MG63 (cell line): Measurements from ENCODE around the gene MYO15B. TPM values are rescaled to one million over a fixed set of nuclear protein-coding genes. Genes with fewer than 3 reads are reported as not detected.

ENCODE experiments used
- DNase-seq: peaks from one replicate; pipeline ENCODE4 v3.0.0-alpha.2; 2020
- H3K27me3 ChIP-seq: fragments of 250-450 bp; sonication (Bioruptor Pico); 2 replicates; pipeline ENCODE4 v1.5.1; 2020; ENCODE audit warnings: mild to moderate bottlenecking, moderate library complexity
- H3K36me3 ChIP-seq: fragments of 250-450 bp; sonication (Bioruptor Pico); 2 replicates; pipeline ENCODE4 v1.5.1; 2020; ENCODE audit warnings: mild to moderate bottlenecking, moderate library complexity
- H3K4me3 ChIP-seq: fragments of 250-450 bp; sonication (Bioruptor Pico); 2 replicates; pipeline ENCODE4 v1.5.1; 2020; ENCODE audit warnings: mild to moderate bottlenecking, moderate library complexity
- H3K9me3 ChIP-seq: fragments of 250-450 bp; sonication (Bioruptor Pico); 2 replicates; pipeline ENCODE4 v1.5.1; 2020; ENCODE audit warnings: mild to moderate bottlenecking, moderate library complexity
- total RNA-seq: library from RNA; depleted of rRNA; stranded (reverse); fragments of >200 nt; shearing (Covaris generic); gene quantifications from 2 replicates; pipeline ENCODE4 v1.2.3, GENCODE V29; 2014; ENCODE audit warnings: low replicate concordance

The MYO15B gene
- total RNA-seq, 1 experiment from 2014 or later, result 4.7 TPM

DNA sequence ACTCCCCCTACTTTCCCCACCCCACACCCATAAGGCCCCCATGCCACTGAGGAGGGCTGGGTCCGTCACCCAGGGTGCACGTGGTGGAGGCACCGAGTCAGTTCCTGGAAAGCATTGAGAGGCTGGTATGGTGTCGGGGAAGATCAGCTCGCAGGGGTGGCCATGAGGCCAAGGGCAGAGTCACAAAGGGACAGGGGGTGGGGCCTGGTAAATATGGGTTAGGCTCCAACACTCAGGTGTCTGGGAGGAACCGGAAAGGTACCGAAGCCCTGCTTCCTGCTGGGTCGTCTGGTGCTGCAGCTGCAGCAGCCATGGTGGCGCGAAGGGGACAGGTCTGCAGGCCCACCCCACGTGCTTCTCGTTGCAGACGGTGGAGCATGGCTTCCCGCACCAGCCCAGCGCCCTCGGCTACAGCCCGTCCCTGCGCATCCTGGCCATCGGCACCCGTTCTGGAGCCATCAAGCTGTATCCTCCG, 31.9 kb upstream of the MYO15B start:
- Histone ChIP-seq H3K9me3 (no peaks in the 10 kb centered on the region), H3K4me3 (no peak overlapping the region), H3K27me3 (no peaks in the 10 kb centered on the region), H3K36me3 (no peaks in the 10 kb centered on the region)
- DNase-seq, result no peak

DNA sequence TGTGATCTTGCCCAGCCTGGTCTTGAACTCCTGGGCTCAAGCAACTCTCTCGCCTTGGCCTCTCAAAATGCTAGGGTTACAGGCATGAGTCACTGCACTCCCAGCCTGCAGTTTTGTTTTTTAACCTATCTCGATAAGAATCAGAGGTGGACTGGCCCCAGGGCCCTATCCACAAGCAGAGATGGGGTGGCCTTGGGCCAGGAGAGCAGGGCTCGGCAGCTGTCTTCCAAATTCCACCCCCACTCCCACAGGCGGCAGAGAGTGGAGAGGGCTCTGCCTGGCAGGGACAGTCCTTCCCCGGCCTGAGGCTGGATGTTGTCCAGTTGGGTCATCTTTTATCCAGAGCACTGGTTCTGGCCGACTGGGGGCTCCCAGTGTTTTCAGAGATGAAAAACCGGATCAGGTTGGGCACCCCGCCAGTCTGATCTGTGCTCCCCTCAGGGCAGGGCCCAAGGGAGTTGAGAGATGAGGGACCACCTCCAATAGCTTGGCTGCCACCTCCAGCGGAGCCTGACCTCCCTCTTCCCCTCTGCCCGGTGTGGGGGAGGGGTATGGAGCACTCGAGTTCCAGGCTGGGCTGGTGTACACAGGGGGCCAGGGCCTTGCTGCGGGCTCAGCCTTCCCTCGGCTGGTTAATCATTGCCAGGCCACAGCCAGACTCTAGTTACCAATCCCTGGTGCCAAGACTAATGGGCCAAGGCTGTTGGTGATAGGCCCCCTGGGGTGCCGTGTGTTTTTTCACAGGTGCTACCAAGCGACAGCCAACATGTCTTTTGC, 30.3 kb upstream of the MYO15B start:
- Histone ChIP-seq H3K4me3 (no peak overlapping the region), H3K36me3 (no peaks in the 10 kb centered on the region), H3K9me3 (no peaks in the 10 kb centered on the region), H3K27me3 (no peaks in the 10 kb centered on the region)
- peak; percentile 91 for DNase-seq

DNA sequence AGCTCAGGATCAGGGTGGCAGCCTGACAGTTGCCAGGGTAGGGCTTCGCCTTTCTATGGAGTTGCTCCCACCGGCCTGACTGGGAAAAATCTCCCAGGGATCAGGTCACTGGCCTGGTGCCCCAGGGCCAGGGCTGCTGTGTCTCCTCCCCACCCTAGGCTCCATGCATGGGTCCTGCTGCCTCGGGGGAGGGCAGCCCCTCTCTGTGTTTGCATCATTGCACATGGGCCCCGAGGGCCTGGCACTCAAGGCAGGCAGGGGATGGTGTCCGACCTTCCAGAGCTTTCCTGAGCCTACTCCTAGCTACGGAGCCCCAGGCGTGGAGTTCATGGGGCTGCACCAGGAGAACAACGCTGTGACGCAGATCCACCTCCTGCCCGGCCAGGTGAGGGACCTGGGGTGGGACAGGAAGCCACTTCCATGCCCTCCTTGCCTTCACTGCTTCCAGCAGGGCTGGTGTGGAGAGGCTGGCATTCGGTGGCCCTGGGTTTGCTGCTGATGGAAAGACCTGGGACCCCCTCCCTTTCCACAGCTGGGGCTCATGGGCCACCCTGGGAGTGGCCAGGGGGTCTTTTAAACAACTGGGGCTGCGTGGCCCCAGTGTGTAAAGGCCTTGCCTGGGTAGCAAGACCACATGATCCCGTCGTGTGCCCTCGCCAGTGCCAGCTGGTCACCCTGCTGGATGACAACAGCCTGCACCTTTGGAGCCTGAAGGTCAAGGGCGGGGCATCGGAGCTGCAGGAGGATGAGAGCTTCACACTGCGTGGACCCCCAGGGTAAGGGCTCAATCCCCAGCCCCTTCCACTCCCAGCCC, 29.5 kb upstream of the MYO15B start:
- Histone ChIP-seq H3K4me3 (no peak overlapping the region), H3K36me3 (no peaks in the 10 kb centered on the region), H3K27me3 (no peaks in the 10 kb centered on the region), H3K9me3 (no peaks in the 10 kb centered on the region)
- no peak for DNase-seq

DNA sequence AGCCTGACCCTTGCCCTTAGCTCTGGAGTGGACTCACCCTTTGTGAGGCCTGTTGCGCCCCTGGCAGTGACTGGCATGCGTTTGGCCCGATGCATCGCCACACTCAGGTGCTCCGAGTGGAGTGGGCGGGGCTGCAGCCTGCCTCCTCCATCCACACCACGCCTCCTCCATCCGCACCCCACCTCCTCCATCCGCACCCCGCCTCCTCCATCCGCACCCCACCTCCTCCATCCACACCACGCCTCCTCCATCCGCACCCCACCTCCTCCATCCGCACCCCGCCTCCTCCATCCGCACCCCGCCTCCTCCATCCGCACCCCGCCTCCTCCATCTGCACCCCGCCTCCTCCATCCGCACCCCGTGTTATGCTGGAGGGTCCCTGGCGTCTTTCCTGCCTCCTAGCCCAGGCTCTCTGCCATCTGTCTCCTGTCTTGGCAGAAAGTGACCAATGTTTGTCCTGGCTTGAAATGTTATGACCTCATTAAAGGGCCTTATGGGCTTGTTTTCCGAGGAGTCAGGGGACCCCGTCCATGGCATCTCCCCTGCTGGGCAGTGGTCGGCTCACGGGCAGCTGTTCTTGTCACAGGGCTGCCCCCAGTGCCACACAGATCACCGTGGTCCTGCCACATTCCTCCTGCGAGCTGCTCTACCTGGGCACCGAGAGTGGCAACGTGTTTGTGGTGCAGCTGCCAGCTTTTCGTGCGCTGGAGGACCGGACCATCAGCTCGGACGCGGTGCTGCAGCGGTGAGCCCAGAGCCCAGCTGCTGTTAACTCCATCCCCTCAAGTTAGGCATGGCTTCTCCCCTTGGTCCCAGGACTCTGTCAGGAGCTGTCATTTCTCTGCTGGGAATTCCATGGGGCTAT, 28.7 kb upstream of the MYO15B start:
- H3K4me3 ChIP-seq, result no peak overlapping the region
- H3K27me3 ChIP-seq, result no peaks in the 10 kb centered on the region
- H3K36me3 ChIP-seq, result no peaks in the 10 kb centered on the region
- no peak for DNase-seq
- H3K9me3 ChIP-seq, result no peaks in the 10 kb centered on the region

DNA sequence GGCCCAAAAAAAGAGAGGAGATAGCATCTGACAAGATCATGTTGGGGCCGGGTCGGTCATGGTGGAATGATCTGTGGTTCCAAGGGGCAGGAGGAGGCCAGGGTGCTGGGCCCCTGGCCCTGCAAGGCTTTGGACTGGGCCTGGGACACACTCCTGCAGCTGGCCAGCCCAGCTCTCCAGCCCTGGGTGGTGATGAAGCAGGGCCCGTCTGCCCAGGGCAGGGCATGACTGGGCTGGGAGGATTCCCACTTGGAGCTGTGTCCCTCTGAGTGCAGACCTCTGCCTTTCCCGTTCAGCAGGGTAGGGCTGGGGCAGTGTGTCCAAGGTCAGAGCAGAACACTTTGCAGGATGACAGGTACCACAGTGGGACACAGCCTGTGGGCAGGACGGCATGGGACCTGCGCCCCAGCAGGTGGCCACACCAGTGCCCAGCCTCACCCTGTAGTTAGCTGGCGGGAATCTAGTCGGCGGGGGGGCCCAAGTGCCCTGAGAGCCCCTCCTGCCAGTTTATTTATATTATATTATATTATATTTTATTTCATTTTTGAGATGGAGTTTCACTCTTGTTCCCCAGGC, 27.6 kb upstream of the MYO15B start:
- H3K27me3 ChIP-seq, result no peaks in the 10 kb centered on the region
- no peaks in the 10 kb centered on the region for H3K36me3 ChIP-seq
- peak; percentile 69 for DNase-seq
- H3K4me3 ChIP-seq, result no peak overlapping the region
- no peaks in the 10 kb centered on the region for H3K9me3 ChIP-seq

DNA sequence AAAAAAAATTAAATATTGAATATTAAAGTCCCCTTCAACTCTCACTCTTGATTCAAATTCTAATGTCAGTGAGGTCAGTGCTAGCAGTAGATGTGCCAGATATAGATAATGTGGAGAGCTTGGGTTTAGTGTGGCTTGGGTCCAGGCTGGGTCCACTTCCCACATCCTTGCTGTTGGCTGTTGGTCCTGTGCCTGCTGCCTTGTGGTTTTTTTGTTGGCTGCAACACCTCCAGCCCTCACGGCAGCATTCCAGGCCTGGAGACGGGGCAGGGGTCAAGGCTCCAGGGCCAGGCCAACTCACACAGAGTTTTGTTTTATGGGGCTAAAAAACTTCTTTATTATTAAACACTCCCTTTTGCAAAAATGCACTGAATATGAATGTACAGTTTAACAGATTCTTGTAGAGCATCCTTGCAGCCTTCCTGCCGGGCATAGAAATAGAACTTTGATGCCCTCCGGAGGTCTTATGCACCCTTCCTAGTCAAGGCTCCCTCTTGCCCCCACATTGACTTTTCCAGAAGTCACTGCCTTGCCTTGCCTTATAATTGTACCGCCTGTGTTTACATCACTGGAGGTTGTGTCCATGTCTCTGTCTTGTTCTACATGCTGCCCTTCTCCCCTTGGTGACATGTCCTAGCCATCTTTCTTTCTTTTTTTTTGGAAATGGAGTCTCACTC, 25.5 kb upstream of the MYO15B start:
- peak; percentile 97 for DNase-seq
- H3K36me3 ChIP-seq, result no peaks in the 10 kb centered on the region
- H3K4me3 ChIP-seq, result no peak overlapping the region
- no peaks in the 10 kb centered on the region for H3K27me3 ChIP-seq
- no peaks in the 10 kb centered on the region for H3K9me3 ChIP-seq

DNA sequence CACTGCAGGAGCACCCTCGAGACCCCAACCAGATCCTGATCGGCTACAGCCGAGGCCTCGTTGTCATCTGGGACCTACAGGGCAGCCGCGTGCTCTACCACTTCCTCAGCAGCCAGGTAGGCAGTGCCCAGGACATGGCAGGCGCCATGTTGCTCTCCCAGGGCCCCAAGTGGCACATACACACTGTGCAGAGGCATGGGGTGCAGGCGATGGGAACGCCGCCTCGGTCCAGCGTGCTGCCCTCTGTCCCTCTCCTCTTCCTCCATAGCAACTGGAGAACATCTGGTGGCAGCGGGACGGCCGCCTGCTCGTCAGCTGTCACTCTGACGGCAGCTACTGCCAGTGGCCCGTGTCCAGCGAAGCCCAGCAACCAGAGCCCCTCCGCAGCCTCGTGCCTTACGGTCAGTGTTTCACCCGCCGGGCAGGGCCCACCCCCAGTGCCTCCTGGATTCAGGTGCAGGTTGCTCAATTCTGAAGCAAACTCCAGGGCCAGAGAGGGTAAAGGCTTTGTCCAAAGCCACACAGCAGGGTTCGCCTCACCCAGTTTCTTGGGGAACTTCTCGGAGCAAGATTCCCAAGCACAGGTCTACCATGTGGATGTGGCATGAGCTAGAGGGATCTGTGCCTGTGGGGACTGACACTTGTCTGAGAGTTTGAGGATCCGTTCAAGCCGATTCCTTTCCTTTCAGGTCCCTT, 24.4 kb upstream of the MYO15B start:
- no peak for DNase-seq
- no peaks in the 10 kb centered on the region for H3K9me3 ChIP-seq
- no peak overlapping the region for H3K4me3 ChIP-seq
- H3K27me3 ChIP-seq, result no peaks in the 10 kb centered on the region
- no peaks in the 10 kb centered on the region for H3K36me3 ChIP-seq

DNA sequence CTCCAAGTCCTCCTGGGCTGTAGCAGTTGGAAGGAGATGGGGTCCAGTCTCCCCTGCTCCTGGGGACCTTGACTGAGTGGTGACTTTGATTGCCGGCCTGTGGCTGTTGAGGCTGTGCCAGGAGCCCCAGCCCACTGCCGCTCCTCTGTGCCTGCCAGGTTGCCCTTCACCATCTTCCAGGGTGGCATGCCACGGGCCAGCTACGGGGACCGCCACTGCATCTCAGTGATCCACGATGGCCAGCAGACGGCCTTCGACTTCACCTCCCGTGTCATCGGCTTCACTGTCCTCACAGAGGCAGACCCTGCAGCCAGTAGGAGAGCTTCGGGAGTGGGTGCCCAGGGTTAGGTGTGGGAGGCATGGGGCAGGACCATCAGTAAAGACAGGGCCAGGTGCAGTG, 23.4 kb upstream of the MYO15B start:
- H3K27me3 ChIP-seq, result no peaks in the 10 kb centered on the region
- DNase-seq, result no peak
- no peak overlapping the region for H3K4me3 ChIP-seq
- no peaks in the 10 kb centered on the region for H3K9me3 ChIP-seq
- H3K36me3 ChIP-seq, result no peaks in the 10 kb centered on the region

DNA sequence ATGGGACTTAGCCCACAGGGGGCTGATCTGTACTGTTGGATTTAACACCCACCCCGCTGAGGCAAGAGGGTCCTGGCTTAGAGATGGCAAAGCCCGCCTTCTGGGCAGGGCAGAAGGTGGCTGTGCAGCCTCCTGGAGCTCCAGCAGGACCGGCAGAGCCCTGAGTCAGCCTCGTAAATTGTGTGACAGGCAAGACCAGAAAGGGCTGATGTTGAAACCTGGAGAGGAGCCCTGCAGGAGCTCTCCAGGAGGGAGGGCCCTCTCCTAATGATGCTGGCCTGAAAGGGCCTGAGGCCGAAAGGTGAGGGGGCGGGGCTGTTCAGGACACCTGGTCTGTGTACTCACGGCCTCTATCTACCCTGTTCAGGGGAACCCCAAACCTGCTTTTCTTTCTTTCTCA, 22.5 kb upstream of the MYO15B start:
- no peaks in the 10 kb centered on the region for H3K36me3 ChIP-seq
- H3K9me3 ChIP-seq, result no peaks in the 10 kb centered on the region
- DNase-seq, result peak; percentile 91
- H3K4me3 ChIP-seq, result no peak overlapping the region
- no peaks in the 10 kb centered on the region for H3K27me3 ChIP-seq

DNA sequence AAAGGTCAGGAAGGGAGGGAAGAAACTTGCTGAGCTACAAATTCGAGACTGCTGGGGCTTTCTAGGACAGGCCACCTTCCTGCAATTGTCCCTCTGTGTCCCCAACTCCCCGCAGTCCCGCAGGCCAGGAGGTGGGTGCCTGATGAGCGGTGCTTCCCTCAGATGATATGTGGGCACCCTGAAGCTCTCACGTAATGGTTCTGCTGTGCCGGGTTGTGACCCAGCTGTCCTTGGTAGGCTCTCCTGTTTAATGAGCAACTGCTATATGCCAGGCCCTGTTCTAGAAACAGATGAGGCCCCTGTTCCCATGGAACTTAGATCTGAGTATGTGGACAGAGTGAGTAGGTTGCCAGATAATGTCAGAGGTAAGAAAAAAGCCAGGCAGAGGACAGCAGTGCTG, 22.0 kb upstream of the MYO15B start:
- no peaks in the 10 kb centered on the region for H3K27me3 ChIP-seq
- no peaks in the 10 kb centered on the region for H3K9me3 ChIP-seq
- no peak for DNase-seq
- H3K4me3 ChIP-seq, result no peak overlapping the region
- H3K36me3 ChIP-seq, result no peaks in the 10 kb centered on the region

DNA sequence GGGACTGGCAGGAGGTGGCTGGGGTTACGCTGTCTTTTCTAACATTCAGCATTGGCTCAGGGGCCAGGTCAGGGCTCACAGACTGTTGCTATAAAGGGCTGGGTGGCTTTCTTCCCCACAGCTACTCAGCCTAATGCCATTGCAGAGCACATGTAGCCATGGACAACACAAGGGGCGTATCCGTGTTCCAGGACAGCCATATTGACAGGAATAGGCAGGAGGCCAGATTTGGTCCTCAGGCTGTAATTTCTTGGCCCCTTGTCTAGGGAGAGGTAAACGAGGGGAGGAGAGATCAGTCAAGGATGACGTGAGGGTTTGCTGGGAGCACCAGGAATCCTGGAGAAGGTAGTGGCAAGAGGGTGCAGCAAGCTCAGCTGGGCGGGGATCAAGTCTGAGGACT, 21.2 kb upstream of the MYO15B start:
- Histone ChIP-seq H3K36me3 (no peaks in the 10 kb centered on the region), H3K9me3 (no peaks in the 10 kb centered on the region), H3K4me3 (no peak overlapping the region), H3K27me3 (no peaks in the 10 kb centered on the region)
- DNase-seq, result no peak

DNA sequence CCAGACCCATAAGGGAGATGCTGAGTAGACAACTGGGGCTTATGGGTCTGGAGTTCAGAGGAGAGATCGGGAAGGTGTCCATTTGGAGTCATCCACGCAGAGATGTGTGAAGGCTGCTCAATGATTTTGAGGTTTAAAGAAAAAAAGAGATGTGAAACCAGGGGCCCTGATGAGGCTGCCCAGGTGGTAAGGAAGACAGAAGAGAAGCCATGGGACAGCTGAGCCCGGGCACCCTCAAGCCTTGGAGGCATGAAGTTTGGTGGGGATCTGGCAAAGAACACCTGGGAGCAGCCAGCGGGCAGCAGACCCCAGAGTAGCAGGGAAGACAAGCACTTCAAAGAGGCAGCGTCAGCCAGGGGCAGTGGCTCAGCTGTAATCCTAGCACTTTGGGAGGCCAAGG, 20.8 kb upstream of the MYO15B start:
- Histone ChIP-seq H3K27me3 (no peaks in the 10 kb centered on the region), H3K36me3 (no peaks in the 10 kb centered on the region)
- DNase-seq, result no peak

DNA sequence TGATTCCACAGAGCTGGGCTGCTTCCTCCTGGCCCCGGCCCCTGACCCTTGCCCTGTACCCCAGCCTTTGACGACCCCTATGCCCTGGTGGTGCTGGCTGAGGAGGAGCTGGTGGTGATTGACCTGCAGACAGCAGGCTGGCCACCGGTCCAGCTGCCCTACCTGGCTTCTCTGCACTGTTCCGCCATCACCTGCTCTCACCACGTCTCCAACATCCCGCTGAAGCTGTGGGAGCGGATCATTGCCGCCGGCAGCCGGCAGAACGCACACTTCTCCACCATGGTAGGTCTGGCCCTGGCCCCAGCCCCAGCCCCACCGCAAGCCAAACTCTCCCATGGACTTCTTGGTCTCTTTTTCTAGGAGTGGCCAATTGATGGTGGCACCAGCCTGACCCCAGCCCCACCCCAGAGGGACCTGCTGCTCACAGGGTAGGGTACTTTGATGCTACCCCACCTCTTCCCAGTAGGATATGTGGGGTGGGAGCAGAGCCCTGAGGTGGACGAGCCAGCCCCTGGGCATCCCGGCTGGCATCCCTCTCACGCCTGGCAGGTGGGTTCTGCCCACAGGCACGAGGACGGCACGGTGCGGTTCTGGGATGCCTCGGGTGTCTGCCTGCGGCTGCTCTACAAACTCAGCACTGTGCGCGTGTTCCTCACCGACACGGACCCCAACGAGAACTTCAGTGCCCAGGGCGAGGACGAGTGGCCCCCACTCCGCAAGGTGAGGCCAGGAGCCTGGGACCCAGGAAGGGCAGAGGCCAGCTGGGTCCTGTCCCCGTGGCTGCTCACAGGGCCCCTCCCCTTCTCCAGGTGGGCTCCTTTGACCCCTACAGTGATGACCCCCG, 19.0 kb upstream of the MYO15B start:
- Histone ChIP-seq H3K4me3 (no peak overlapping the region), H3K27me3 (no peaks in the 10 kb centered on the region), H3K36me3 (no peaks in the 10 kb centered on the region), H3K9me3 (no peaks in the 10 kb centered on the region)
- DNase-seq, result no peak

More for the DNA sequence above, 20.8 kb upstream of the MYO15B start:
- Histone ChIP-seq H3K4me3 (no peak overlapping the region), H3K9me3 (no peaks in the 10 kb centered on the region)

DNA sequence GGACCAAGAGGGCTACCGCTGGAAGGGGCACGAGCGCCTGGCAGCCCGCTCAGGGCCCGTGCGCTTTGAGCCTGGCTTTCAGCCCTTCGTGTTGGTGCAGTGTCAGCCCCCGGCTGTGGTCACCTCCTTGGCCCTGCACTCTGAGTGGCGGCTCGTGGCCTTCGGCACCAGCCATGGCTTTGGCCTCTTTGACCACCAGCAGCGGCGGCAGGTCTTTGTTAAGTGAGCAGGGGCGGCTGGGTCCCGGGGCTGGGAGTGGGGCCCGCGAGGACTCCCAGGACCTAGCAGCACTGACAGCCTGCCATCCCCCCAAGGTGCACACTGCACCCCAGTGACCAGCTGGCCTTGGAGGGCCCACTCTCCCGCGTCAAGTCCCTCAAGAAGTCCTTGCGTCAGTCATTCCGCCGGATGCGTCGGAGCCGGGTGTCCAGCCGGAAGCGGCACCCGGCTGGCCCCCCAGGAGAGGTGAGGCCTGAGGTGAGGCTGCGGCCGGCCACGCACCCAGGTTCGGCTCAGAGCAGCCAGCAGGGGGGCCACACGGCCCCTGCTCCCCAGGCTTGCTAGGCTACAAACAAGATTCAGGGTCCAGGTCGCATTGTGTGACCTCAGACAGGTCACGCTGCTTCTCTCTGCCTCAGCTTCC, 17.4 kb upstream of the MYO15B start:
- Histone ChIP-seq H3K36me3 (no peaks in the 10 kb centered on the region), H3K27me3 (no peaks in the 10 kb centered on the region), H3K9me3 (no peaks in the 10 kb centered on the region), H3K4me3 (no peak overlapping the region)
- DNase-seq, result no peak
